NCI-H146 (cell line): ENCODE data around the gene MYO18B.
A peak's percentile ranks its signal among the peaks of the same experiment; 100 is the strongest.

Experiments used
- DNase-seq: peaks from one replicate; lab custom pipeline; 2025; lab: John Stamatoyannopoulos, UW

Gene MYO18B

GRCh38 chr22:25824828-25825423 lies 82.9 kb downstream of the MYO18B start:
- no peak for DNase-seq

DNA sequence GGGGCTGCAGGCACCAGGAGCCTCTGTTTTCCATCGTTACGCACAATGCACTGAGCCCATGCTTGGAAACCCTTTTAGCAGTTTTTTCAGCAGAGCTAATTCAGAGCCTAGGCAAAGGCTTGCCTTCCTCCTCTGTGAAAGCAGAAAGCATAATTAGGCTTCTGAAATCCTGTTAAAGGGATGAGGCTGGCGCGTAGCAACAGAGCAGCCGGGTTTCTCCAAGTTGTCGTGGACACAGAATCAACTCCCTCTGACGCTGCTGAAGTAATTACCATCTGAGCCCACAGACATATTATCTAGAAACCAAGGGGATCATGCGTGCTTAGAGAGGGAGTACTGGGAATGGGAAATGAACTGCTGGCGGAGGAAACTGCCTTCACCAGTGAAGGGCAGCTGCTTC lies 85.4 kb downstream of the MYO18B start:
- peak; percentile 37 for DNase-seq

DNA sequence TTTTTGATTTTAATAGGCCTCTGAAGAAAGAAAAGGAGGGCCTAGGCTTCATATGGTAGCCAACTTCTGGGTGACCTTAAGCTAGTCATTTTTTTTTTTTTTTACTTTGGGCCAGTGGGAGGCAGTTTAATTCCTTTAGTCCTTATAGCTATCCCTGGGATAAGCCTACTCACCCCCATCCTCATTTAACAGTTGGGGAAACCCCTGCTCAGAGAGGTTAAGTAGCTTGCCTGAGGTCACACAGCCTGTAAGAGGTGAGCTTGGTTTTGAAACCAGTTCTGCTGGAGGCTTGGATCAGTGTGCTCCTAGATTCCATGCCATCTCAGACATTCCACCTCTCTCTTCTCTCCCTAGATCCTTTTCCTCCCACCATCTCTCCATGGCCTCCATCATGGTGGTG lies 86.4 kb downstream of the MYO18B start:
- no peak for DNase-seq

- no peak for DNase-seq
Observed at GRCh38 chr22:25829237-25829636, 87.2 kb downstream of the MYO18B start.

DNA sequence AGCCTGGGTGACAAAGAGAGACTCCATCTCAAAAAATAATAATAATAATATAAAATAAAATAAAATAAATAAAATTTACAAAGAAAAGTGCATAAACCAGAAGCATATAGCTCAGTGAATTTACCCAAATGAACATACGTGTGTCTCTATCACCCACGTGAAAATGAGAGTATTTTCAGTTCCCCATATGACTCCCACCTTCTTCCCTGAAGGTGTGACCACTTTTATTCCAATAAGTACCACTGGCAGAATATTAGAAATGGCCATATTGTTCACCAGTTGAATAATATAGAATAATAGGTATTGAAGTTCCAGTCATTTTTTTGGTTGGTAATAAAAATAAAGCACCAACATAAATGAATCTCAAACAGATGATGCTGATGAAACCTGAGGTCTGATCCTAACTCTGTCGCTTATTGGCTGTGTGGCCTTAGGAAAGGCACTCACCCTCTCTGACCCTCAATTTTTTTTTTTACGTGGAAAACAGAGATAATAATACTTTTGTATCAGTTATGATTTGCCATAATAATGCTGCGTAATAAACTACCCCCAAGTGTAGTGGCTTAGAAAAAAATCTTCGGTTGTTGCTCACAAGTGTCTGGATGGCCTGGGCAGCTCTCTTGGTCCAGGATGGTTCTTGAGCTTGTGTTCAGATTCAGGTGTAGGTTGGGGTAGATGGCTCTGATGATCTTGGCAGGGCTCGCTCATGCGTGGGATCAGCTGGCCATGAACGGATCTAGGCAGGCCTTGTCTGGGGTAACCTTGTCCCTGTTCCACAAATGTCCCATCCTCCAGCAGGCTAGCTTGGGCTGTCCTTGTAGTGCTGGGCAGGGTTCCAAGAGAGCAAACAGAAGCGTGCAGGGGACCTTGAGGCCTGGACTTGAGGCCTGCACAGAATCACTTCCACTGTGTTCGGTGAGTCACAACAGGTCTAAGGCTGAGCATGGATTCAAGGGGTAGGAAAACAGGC lies 88.1 kb downstream of the MYO18B start:
- no peak for DNase-seq

- no peak for DNase-seq
Observed at GRCh38 chr22:25833091-25833490, 91.1 kb downstream of the MYO18B start.

- no peak for DNase-seq
Observed at GRCh38 chr22:25833676-25834075, 91.7 kb downstream of the MYO18B start.

DNA sequence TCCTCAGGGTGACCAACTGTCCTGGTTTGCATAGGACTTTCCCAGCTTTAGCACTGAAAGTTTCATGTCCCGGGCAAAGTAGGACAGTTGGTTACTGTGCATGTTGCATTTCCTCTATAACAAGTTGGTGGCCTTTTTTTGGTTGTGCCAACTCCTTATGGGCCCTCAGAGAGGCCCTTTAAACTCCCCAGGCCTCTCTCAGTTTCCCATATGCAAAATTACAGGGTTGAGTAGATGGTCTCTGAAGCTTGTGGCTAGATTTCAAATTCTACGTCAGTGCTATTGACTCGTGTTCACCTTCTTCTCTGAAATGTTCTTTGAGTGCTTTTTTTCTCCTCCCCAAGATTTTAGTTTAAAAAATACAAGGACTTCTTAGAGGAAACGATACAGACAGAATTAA lies 92.5 kb downstream of the MYO18B start:
- no peak for DNase-seq

DNA sequence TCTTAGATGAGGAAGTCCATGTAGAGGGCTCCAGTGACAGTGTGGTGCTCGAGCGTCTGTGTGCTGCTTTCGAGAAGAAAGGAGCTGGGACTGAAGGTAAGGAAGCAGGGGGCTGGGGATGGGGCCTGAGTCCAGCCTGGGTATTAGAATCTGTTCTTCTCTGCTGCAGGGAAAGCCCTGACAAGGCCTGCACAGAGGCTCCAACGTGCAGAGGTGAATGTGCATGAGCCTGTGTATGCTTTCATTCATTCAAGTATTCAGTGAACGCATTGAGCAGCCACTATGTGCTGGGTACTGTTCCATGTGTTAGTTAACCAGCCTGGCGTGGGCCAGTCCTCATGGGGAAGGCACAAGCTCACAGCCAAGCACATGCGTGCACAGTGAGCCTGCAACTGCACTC lies 93.4 kb downstream of the MYO18B start:
- DNase-seq: no peak

- DNase-seq: no peak
Observed at GRCh38 chr22:25837288-25837900, 95.4 kb downstream of the MYO18B start.

- DNase-seq: no peak
Observed at GRCh38 chr22:25838960-25839741, 97.2 kb downstream of the MYO18B start.

DNA sequence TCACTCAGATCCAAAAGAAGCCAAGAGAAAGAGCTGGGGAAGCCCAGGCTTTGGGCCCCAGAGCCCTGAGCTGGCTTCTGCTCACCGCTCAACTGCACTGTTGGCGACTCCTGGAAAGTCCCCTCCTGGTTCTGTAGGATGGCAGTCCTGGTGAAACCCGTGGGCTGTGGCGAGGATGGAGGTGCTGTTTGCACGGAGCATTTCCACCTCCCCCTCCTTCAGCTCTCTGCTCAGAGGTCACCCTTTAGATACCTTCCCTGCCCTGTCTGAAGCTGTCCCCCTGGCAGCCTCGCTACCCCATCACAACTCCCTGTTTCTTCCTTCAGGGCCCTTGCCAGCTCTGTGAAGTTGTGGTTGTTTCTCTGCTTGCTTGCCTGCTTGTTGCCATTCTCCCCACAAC lies 97.8 kb downstream of the MYO18B start:
- DNase-seq: no peak

DNA sequence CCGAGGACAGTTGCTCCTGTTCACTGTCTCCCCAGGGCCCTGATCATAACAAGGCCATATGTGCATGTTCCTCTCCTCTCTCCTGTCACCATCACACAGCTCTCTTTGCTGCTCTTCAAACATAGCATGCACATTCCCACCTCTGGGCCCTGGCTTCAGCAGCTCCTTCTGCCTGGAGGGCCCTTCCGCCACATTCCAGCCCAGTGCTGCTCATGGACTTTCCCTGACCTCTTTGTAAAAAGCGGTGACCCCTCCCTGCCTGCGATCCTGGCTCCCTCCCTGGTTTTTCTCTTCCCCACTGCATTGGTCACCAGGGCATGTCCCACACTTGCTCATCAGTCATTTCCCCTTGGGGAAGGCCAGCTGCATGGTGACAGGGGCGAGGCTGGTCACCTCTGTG lies 98.2 kb downstream of the MYO18B start:
- DNase-seq: no peak

DNA sequence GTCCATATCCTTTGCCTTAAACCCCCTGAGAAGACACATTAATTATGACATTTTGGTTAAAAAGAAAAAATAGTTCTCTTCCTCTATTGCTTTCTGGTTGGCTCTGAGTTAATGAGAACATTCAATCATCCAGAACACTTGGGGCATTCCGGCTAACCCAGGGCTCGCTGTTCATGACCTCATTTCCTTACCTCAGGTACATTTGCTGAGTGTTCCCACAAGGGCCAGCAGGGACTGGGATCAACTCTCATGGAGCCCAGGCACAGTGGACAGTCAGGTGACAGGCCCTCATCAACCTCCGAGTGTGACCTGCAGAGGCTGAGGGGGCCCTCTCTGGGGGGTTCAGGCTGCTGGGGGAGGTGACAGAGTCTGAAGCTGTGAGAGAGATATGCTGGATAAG lies 98.9 kb downstream of the MYO18B start:
- no peak for DNase-seq

GRCh38 chr22:25841775-25842174 lies 99.8 kb downstream of the MYO18B start:
- no peak for DNase-seq

DNA sequence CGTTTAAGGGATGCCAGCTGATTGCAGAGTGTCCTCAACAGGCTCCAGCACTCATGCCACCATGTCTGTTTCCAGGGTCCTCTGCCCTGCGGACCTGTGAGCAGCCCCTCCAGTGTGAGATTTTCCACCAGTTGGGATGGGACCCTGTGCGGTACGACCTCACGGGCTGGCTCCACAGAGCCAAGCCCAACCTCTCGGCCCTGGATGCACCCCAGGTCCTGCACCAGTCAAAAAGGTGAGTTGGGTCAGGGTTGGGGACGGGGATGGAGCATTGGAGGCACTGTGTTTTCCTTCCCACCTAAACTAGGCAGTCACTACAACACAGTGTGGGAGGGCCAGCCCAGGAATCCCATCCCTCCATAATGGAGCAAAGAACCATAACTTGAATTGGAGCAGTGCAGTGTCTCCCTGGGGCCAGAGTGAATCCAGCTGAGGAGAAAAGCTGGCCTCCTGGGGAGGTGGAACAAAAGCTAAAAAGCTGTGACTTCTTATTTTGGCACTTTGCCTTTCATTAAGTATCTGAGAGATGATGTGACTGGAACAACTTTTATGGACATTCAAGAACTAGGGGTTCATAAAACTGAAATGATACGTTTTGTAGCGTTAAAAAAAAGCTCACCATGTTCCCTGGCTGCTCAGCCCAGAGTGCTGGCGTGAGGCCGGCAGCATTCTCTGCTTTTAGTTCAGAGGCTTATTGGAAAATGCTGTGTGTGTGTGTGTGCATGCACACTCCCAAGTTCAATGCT lies 101.8 kb downstream of the MYO18B start:
- DNase-seq: peak; percentile 15

- DNase-seq: no peak
Observed at GRCh38 chr22:25844601-25845000, 102.6 kb downstream of the MYO18B start.

GRCh38 chr22:25845985-25846745 lies 104.2 kb downstream of the MYO18B start:
- no peak for DNase-seq

GRCh38 chr22:25847451-25847850 lies 105.5 kb downstream of the MYO18B start:
- no peak for DNase-seq

GRCh38 chr22:25848954-25849353 lies 107.0 kb downstream of the MYO18B start:
- no peak for DNase-seq

GRCh38 chr22:25849522-25849921 lies 107.5 kb downstream of the MYO18B start:
- no peak for DNase-seq
